ENCODE measurements around the gene HAND1. TPM values are rescaled to one million over a fixed set of nuclear protein-coding genes. Genes with fewer than 3 reads are reported as not detected.

The HAND1 gene
- total RNA-seq, 4 donors from 2014 or later: 6.7 to 8.0 (median 7.4) TPM

GRCh38 chr5:154445422-154446194, 32.4 kb downstream of the HAND1 start, which contains the start of gene SAP30L:
Gene SAP30L, plus strand, starts transcription at chr5:154445997. Its CDS starts 608 bp downstream, at chr5:154446605.
- peaks cover 0 to 10% (median 0%) of the 10 kb centered on the region in 4 donors for H3K36me3 ChIP-seq
- no peaks in the 10 kb centered on the region for H3K27me3 ChIP-seq
- intact Hi-C loops (cut with DNase I; ENCODE audit: low total_unique reads) (no loop called here), in situ Hi-C loops (cut with MboI; ENCODE audit: low pct_ligation_motif_present in 1 of 4, low pct_unique_long_range_greater_than_20kb in 1 of 4, low sequenced_read_pairs in 3 of 4) (no loop called here)
- DNase-seq: peak; percentile 97
- H3K4me3 ChIP-seq: peak within 1 kb of the TSS; percentile 89 to 97 (median 96)
- TF ChIP-seq POLR2AphosphoS5 (IDR thresholded peaks at IDR 0.05): peak; percentile 91 to 94 (median 93)
- TF ChIP-seq POLR2A (IDR thresholded peaks at IDR 0.05): peak; percentile 91
- TF ChIP-seq EP300 (IDR thresholded peaks at IDR 0.05; ENCODE audit: low read depth): no peak
- TF ChIP-seq, protein P1, sequence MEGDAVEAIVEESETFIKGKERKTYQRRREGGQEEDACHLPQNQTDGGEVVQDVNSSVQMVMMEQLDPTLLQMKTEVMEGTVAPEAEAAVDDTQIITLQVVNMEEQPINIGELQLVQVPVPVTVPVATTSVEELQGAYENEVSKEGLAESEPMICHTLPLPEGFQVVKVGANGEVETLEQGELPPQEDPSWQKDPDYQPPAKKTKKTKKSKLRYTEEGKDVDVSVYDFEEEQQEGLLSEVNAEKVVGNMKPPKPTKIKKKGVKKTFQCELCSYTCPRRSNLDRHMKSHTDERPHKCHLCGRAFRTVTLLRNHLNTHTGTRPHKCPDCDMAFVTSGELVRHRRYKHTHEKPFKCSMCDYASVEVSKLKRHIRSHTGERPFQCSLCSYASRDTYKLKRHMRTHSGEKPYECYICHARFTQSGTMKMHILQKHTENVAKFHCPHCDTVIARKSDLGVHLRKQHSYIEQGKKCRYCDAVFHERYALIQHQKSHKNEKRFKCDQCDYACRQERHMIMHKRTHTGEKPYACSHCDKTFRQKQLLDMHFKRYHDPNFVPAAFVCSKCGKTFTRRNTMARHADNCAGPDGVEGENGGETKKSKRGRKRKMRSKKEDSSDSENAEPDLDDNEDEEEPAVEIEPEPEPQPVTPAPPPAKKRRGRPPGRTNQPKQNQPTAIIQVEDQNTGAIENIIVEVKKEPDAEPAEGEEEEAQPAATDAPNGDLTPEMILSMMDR (IDR thresholded peaks at IDR 0.05): no peak
- peak within 1 kb of the TSS; percentile 87 to 96 (median 94) for H3K27ac ChIP-seq
- H3K9me3 ChIP-seq: no peaks in the 10 kb centered on the region
- peaks cover 14 to 37% (median 32%) of the 10 kb centered on the region in 4 donors for H3K4me1 ChIP-seq
- WGBS, 2 donors (ENCODE audit: low coverage in 1 of 2): 0 to 2% methylated on average over 9 to 70 of the region's 70 CpGs

DNA sequence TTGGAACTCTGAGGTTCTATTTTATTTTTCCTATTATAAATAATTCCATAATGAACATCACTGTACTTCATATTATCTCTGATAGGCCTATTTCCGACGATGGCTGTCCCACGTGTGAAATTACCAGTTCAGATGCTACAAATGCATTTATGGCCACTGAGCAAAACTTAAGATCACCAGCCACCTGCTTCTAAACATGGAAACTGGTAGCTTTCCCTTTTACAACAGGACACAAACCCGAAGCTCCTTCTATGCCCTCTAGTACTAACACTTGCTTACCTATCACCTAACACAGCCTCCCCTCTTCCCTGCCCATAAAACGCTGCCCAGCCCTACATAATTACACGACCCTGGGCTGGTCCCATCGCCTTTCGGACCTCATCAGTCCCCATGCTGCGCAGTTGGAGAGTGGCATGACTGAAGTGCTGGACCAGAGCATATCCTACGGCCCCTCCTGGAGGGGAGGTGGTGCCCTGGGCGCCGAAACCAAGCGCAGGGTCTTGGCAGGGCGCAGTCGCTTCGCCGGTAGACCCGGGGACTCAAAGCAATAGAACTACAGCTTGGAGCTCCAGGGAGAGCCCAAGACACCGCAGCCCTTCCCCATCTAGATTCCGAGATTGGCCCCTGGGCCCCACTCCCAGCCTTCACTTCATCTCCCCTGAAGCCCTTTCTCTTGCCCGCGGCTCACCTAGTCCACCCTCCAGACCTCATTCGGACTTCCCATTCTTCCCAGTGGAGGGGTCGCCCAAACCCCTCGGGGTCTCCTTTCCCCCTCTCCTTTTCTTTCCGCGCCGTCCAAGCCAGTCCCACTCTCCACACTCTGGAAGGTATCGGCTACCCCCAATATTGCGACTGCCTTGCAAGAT, 33.2 kb downstream of the HAND1 start:
- H3K36me3 ChIP-seq: peaks cover 0 to 10% (median 0%) of the 10 kb centered on the region in 4 donors
- intact Hi-C loops (cut with DNase I; ENCODE audit: low total_unique reads) (no loop called here), in situ Hi-C loops (cut with MboI; ENCODE audit: low pct_ligation_motif_present in 1 of 4, low pct_unique_long_range_greater_than_20kb in 1 of 4, low sequenced_read_pairs in 3 of 4) (no loop called here)
- no peaks in the 10 kb centered on the region for H3K9me3 ChIP-seq
- peak overlapping the region; percentile 88 to 97 (median 92) for H3K4me3 ChIP-seq
- 3 to 4% methylated on average over 12 to 30 of the region's 30 CpGs for WGBS, 2 donors (ENCODE audit: low coverage in 1 of 2)
- peaks cover 14 to 37% (median 32%) of the 10 kb centered on the region in 4 donors for H3K4me1 ChIP-seq
- peak; percentile 22 for DNase-seq
- peak overlapping the region; percentile 87 to 96 (median 94) for H3K27ac ChIP-seq
- TF ChIP-seq POLR2A (IDR thresholded peaks at IDR 0.05) (no peak), POLR2AphosphoS5 (IDR thresholded peaks at IDR 0.05) (no peak), EP300 (IDR thresholded peaks at IDR 0.05; ENCODE audit: low read depth) (no peak)
- TF ChIP-seq, protein P1 (IDR thresholded peaks at IDR 0.05): no peak
- H3K27me3 ChIP-seq: no peaks in the 10 kb centered on the region

- no peak overlapping the region for H3K4me3 ChIP-seq
- H3K9me3 ChIP-seq: no peaks in the 10 kb centered on the region
- intact Hi-C loops (cut with DNase I; ENCODE audit: low total_unique reads): no loop called here
- in situ Hi-C loops (cut with MboI; ENCODE audit: low pct_ligation_motif_present in 1 of 4, low pct_unique_long_range_greater_than_20kb in 1 of 4, low sequenced_read_pairs in 3 of 4): no loop called here
- peaks cover 0 to 25% (median 3%) of the 10 kb centered on the region in 4 donors for H3K36me3 ChIP-seq
- H3K27me3 ChIP-seq: no peaks in the 10 kb centered on the region
- H3K27ac ChIP-seq: no peak overlapping the region
- WGBS, 2 donors (ENCODE audit: low coverage in 1 of 2): 71 to 97% methylated on average over 1 of the region's 1 CpG
- no peak for DNase-seq
- TF ChIP-seq EP300 (IDR thresholded peaks at IDR 0.05; ENCODE audit: low read depth) (no peak), POLR2A (IDR thresholded peaks at IDR 0.05) (no peak), POLR2AphosphoS5 (IDR thresholded peaks at IDR 0.05) (no peak)
- TF ChIP-seq, protein P1 (IDR thresholded peaks at IDR 0.05): no peak
- H3K4me1 ChIP-seq: peaks cover 6 to 19% (median 17%) of the 10 kb centered on the region in 4 donors
These were observed 35.2 kb downstream of the HAND1 start for GRCh38 chr5:154442801-154443200.

DNA sequence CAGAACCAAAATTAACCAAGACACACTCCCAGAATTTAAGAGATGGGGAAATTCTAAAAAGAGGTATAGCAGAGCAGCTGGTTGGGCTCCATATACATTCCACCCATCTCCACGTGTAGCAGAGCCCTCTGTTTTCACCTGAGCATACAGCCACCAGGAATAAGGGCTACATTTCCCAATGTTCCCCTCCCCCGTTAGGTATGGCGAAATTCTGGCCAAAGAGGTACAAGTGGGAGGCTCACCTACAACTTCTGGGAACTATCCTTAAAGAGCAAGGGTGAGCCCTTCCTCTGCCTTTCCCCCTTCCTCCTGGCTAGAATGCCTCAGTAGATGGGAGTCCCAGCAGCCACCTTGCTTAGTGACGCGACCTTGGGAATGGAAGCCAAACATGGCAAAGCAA, 37.5 kb downstream of the HAND1 start:
- Histone ChIP-seq H3K9me3 (no peaks in the 10 kb centered on the region), H3K27me3 (no peaks in the 10 kb centered on the region), H3K36me3 (peaks cover 0 to 25% (median 4%) of the 10 kb centered on the region in 4 donors), H3K4me3 (no peak overlapping the region), H3K4me1 (peaks cover 0 to 9% (median 7%) of the 10 kb centered on the region in 4 donors), H3K27ac (no peak overlapping the region)
- intact Hi-C loops (cut with DNase I; ENCODE audit: low total_unique reads) (no loop called here), in situ Hi-C loops (cut with MboI; ENCODE audit: low pct_ligation_motif_present in 1 of 4, low pct_unique_long_range_greater_than_20kb in 1 of 4, low sequenced_read_pairs in 3 of 4) (no loop called here)
- DNase-seq: no peak
- TF ChIP-seq, protein P1 (IDR thresholded peaks at IDR 0.05): no peak
- no peak for TF ChIP-seq POLR2AphosphoS5 (IDR thresholded peaks at IDR 0.05)
- TF ChIP-seq POLR2A (IDR thresholded peaks at IDR 0.05): no peak
- no peak for TF ChIP-seq EP300 (IDR thresholded peaks at IDR 0.05; ENCODE audit: low read depth)
- 80 to 89% methylated on average over 1 to 5 of the region's 5 CpGs for WGBS, 2 donors (ENCODE audit: low coverage in 1 of 2)

Data from transverse colon (tissue), 4 donors.